Measurements from ENCODE around the gene SRBD1.

SRBD1 gene

DNA sequence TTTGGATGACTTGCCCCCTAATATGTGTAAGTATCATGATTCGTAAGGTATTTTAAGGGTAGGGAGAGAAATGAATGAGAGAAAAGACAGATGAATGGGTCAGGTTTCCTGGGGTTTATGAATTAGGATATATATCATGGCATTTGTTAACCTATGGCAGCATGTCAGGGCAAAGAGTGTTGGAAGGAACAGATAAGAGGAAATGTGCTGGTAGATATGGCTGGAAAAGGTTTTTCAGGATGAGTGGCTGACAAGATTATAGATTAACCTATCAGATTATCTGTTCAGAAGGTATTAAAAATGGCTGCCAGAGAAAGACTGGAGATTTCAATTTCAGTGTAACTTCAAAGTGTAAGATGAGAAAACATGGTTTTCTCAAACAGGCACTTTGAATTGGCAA, 67.8 kb downstream of the SRBD1 start:
- no peak for DNase-seq

DNA sequence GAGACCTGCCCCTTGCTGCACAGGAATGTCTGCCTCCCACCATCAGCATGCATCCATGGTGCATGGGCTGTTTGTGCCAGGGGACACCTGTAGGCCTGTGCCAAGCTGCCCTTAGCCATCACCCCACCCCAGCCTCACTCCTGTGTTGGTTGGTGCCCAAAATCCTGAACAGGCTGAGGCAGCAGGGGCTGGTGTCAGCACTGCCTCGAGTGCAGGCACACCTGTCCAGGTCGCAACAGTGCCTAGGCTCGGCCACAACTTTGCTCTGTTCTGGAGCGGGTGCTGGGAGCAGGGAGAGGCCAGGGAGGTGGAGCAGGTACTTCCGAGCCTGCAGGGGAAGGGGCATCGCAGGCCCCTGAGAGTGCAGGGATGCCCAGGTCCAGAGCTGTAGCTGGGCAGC, 69.1 kb downstream of the SRBD1 start:
- no peak for DNase-seq

DNA sequence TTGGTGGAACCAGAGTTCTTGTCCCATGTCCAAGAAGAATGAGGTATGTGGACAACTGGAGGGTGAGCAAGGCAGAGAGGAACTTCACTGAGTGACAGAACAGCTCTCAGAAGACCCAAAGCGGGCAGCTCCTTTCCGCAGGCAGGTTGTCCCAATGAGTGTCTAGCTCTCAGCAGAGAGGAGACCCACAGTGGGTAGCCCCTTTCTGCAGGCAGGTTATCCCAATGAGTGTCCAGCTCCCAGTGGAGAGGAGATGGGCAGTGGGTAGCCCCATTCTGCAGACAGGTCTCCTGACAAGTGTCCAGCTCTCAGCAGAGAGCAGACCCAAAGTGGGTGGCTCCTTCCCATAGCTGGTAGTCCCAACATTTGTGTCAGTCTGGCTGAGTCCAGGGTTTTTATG, 69.6 kb downstream of the SRBD1 start:
- DNase-seq: no peak

DNA sequence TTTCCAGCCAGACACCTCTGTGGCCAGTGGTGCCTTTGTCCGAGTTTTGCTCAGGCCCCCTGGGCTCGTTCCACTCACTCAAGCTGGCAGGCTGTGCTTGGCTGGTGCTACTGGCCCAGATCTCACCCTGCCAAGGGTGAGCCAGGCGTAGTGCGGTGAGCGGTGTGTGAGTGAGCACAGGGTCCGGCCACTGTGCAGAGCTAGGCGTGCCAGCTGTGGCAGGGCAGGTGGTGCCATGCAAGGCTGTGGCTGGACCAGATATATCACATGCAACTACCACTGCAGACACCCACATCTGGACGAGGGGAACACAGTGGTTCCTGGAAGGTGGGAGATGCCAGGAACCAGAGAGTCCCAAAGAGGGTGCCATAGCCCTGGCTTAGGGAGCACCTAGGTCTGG, 70.1 kb downstream of the SRBD1 start:
- no peak for DNase-seq

DNA sequence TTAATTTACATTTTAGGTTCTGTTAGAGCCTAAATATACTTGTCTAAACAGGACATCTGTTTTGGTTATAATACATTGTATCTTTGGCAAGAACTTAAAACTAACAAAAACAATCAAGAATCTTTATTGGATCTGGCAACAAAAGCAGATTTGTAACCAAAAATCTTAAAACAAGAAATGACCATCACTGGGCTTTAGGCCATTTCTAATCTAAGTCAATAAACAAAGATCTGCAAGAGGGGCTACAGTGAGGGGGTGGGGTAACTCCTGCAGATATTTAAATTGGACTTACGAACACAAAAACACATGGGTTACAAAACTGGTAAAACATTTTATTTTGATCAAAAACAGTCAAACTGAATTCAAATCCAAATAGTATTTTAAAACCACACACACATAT, 77.3 kb downstream of the SRBD1 start:
- DNase-seq: no peak

DNA sequence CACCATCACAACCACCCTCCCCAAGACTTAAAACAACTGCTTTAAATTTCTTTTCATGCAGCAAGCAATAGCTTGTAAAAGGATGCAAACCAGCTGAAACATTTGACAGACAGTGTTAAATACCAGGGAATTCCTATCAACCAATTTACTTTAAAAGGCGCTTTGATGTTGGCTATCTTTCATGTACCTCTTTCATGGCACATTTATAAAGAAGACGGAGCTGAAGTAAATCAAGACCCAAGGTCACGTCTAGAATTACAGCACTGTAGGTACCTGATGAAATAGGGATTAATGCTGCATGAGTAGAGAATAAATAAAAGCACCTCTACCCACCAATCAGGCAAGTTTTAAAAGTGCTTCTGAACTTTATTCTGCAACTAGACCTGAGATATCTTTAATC, 78.9 kb downstream of the SRBD1 start:
- no peak for DNase-seq

DNA sequence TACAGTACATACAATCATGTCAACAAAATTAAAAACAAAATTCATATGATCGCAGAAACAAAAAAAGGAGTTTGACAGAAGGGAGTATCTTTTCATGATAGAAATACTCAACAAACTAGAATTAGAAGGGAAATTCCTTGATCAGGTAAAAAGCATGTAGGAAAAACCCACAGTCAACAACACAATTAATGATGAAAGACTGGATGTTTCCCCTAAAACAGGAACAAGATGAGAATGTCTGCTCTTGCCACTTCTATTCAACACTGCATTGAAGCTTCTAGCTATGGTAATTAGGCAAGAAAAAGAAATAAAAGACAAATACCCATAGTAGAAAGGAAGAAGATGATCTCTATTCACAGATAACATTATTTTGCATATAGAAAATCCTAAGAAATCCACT, 87.1 kb downstream of the SRBD1 start:
- no peak for DNase-seq

DNA sequence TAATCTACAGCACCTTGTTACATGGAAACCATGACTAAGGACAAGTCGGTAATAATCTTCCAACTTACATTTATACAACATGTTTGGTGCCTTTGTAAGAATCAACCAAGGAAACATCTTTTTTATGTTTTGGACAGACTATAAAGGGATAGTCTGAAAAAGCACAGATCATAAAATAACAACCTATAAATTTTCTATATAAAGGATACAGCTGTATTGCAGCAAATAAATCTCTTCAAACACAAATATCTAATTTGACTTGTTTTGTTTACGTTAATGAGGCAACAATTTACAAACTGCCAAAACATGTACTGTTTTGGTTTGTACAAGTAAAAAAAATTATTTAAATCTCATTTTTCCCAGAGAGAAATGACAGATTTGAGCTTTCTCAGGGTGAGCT, 92.5 kb downstream of the SRBD1 start:
- no peak for DNase-seq

DNA sequence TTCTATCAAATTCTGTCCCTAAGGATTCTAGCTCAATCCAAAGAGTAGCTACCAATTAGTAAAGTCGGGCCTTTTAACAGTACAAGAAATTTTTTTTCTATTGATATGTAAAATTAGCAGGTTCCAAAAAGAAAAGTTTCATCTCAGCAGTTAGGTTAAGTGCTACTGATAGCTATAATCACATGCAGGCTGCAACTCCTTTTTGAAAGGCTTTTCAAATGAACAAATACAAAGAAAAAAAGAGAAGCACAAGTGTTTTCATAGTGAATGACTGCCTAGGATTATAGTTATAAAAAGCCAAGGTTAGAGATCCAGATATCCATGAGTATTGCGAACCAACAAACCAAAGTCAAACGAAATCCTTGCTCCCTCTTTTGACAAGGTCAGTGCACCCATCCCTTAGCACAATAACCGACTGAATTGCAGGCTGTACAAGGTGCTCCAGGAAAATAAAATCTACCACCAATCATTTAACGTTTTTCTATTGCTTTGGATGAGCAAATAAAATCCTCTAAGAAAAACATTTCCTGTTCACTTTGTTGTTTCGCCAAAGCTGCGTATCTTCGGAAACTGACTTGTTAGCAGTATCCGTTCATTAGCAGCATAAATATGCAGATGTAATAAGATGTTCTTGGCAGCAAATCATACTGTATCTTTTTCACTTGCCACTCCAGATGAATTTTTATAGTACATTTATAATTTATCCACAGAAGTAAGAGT, 100.2 kb downstream of the SRBD1 start:
- no peak for DNase-seq

DNA sequence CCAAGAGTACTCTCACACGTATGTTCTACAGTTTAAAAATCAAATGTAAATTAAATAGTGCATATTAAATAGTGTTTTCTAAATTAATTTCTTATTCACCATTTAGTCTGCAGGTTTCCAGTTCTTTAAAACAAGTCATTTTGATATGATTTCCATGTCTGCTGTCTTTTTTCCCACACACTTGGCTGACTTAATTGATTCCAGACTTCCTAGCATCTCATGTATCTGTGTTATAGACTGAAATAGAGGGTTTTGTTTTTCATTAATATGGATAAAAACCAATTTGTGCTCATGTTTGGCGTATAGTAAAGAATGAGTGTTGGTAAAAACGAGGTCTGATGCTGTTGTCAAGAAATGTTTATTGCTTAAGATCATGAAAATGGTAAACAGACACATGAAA, 104.3 kb downstream of the SRBD1 start:
- no peak for DNase-seq

DNA sequence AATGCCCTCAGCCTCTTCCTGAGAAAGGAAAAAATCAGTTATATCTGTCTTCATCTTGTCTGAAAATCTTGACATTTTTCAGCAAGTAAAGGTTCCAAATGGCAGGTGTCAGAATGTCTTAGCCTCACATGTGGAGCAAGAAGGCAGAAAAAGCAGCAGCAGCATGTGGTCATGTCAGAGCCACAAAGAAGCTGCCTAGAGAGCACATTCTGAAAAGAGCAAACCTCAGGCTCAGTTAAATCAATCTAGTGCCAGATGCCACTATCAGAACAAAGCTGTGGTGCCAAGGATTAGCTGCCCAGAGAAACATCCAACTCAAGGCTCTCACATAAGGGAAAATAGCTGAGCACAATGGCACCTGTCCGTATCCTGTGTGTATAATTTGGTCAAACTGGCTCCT, 105.9 kb downstream of the SRBD1 start:
- DNase-seq: no peak

DNA sequence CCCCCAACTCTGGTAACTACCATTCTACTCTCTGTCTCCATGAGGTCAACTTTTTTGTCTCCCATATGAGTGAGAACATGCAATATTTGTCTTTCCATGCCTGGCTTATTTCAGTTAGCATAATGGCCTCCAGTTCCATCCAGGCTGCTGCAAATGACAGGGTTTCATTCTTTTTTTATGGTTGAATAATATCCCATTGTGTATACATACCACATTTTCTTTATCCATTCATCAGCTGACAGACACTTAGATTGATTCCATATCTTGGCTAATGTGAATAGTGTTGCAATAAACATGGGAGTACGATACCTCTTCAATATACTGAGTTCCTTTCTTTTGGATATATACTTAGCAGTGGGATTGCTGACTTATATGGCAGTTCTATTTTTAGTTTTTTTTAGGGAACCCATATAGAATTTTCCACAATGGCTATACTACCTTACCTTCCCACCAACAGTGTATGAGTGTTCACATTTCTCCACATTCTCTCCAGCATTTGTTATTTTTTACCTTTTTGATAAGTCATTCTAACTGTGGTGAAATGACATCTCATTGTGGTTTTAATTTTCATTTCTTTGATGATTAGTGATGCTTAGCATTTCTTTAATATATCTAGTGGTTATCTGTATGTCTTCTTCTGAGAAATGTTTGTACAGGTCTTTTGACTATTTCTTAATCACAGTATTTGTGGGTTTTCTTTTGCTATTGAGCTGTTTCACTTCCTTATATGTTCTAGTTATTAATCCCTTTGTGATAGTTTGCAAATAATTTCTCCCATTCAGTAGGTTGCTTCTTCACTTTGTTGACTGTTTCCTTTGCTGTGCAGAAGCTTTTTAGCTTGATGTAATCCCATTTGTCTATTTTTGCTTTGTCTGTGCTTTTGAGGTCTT, 112.2 kb downstream of the SRBD1 start:
- DNase-seq: peak; percentile 2 to 30

DNA sequence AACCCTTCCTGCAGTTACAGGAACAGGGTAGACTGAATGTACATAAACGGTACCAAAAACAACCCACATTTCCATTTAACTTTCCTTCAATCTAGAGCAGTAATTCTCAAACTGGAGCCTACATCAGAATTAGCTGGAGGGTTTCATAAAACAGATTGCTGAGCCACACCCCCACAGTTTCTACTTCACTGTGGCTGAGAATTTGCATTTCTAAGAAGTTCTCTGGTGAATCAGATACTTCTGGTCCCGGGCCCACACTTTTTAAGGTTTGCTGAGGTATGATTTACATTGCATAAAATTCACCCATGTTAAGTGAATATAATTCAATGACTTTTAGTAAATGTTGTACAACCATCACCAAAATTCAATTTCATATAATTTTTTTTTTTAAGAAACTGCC, 113.7 kb downstream of the SRBD1 start:
- DNase-seq: no peak

DNA sequence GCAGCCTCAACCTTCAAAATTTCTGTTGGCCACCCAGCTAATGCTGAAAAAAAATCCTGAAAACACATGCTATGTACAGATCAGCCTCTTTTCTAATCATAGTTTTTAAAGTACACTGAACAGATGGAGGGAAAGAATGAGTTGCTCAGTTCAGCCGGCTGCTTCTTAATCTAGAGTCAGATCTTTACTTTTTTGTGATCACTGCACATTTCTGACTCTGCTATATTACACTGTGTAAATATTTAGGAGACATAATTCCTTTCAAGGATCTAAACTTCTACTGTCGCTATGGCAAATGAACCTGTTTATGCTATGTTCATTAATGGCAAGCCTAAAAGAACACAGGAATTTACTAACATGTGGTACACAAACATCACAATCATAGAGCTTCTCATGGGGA, 114.2 kb downstream of the SRBD1 start:
- DNase-seq: no peak

DNA sequence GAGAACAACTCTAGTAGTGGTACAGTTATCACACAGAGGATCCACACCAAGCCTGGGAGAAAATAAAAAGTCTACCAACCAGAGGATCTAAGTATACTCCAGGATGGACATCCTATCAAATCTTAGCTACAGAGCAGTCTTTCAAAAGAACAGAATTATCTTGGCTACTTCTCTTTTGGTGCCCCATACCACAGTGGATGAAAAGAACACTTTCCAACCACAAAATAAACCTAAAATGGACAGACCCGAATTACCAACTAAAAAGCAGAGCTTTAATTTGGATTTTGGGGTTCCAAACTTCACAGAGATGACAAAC, 116.1 kb downstream of the SRBD1 start:
- DNase-seq: no peak

DNA sequence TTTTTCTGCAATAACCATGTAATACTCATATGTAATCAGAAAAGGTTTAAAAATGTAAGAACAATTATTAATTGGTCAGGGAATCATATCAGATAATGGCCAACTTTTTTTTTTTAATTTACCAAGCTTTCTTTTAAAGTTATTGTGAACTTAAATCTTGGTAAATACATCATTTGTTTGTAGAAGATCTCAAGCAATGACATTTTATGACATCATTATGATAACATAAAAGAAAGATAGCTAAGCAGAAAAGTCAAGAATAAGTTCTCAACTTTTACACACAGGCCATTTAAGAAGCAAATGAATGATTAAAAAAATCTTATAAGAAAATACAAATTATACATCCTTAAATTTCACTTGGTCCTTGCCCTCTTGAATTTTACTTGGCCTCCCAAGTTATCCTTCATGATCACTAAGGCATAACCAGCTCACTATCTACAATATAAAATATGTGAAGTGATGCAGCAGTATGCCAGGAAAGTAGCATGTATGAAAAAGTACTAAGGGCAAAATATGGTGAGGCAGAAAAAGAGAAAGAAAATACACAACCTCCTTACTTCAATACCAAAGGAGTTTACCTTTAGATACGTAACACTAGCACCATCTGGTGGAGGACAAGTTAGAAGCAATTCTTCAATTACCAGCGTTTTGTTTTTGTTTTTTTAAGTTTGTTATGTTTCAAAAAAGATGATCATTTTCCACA, 116.6 kb downstream of the SRBD1 start:
- DNase-seq: peak; percentile 56 to 79

DNA sequence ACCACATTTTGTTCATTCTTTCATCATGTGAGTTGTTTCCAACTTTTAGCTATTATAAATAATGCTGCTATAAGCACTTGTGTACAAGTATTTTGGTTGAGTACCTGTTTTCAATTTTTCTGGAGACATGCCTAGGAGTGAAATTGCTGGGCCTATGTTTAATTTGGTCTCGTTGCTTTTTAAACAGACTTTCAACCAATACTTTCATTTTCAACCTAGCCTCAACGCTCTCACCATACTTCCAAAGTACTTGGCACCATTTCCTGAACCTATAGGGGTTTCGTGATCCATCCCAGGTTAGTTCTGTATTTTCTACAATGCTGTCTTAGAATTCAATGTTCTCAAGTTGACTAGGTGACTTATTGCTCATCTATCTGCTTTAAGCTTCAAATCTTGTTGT, 126.1 kb downstream of the SRBD1 start:
- DNase-seq: no peak

DNA sequence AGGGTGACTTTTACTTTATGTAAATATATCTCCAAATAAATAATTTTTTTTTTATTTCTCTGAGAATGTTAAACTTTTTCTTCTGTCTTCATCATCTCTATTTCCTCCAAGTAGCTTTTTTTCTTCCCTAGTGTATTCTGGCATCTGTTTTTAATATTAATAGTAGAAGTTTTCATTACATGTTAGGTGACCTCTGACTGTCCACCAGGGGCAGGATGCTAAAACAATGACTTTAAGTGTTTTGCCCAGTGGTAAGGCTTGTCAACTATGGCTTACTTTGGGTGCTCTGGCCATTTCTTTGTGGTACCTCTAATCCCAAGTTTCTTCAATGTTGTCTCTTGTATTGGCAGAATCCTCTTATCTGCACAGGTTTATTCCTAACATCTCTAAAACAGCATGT, 127.1 kb downstream of the SRBD1 start:
- no peak for DNase-seq

DNA sequence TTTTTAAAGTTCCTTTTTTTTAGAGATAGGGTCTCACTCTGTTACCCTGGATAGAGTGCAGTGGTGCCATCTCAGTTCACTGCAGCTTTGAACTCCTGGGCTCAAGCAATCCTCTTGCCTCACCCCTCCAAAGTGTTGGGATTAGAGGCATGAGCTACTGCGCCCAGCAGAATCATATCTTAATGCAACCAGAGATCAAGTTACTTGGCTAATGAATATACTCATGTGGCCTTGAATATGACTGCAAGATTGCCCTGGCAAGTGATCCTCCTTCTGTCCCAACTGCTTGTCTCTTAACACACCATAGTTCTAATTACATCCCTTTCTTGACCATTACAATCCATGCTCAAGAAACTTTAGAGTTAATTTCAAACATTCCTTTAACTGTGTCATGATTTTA, 133.5 kb downstream of the SRBD1 start:
- DNase-seq: no peak

DNA sequence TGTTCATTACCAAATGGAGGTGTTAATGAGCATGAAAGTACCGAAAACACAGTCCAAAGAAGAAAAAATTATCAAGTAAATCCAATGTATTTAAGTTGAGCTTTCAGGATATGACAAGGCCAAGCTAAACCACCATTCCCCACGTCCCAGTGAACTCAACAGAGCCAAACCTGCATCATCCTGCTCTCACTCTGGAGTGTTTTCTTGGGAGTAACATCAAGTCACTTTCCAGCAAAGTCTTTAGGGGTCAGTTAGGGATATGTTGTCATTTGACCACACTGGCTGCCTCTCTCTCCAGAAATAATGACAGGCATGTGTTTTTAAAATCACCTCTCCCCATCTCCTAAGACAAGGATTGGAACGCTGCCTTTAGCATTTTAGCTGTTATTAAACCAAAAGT, 140.5 kb downstream of the SRBD1 start:
- DNase-seq: peak in 1 of 2 experiments; percentile 20

DNA sequence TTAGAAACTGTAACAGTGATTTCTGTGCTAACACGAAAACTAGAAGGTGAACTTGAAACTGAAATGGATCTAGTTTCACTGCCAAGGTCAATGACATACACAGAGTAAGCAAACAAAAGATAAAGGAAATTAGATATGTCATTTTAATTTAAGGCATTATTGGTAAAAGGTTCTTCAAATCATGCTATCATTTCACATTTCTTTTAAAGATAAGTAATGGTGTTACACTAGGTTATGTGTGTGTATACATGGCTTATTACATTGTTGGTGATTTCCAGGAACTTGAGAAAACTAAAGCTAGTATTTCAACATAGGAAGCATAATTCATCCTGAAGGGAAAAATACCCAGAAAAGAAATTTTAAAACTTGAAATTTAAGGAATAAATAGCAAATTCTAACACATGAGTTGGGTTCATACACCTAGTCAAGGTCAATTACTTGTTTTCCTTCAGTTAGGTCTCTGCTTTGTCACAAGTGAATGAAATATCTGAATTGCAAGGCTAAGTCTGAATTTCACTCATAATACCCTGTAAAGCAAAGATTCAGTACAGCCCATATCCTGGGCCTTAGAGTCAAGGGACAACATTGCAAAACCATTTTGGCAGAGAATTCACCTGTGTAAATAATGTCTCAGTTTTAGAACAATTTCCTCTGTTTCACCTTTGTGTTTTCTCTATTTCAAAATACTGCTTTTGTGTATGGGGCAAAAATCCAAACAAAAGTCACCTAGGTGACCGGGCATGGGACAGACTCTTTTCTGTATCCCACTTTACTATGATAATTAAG, 141.6 kb downstream of the SRBD1 start:
- peak; percentile 68 to 90 for DNase-seq

DNA sequence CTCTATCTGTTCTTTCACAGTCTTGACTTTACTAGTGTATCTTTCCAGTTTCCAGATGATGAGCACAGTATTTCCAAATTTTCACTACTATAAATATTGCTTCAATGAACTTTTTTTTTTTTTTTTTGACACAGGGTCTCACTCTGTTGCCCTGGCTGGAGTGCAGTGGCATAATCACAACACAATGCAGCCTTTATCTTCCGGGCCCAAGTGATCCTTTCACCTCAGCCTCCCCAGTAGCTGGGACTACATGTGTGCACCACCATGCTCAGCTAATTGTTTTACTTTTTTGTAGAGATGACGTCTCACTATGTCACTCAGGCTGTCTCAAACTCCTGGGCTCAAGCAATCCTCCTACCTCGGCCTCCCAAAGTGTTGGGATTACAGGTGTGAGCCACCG, 142.8 kb downstream of the SRBD1 start:
- DNase-seq: no peak

DNA sequence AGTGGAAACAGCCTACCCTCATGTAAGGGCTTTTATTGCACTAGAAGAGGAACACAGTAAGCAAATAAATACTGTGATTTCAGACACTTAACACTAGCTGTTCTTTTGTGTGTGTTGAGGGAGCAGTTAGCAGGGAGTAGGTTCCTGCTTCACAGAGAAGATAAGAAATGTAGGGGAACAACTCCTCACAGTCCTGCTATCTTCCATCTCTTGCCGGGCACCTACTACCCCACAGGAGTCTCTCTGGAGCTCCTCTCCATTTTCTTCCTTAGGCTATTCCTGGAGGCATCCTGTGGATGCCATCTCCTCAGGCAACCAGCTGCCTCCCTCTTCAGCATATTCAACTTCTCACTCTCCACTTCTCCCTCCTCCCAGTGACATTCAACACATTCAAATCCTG, 145.0 kb downstream of the SRBD1 start:
- peak in 1 of 2 experiments; percentile 8 for DNase-seq

Data from NCI-H2081 (cell line).